Upper lobe of left lung (tissue), 6 donors: Measurements from ENCODE around the gene GNG7. TPM values are rescaled to one million over a fixed set of nuclear protein-coding genes. Genes with fewer than 3 reads are reported as not detected.

ENCODE experiments used
- ATAC-seq, 2 donors: fragments of 200-7000 bp; cut with Tn5 transposase; one replicate each; pipeline ENCODE4 v1.9.1; 2022; ENCODE audit warnings: mild to moderate bottlenecking in 2 of 2, moderate library complexity in 2 of 2; ENCODE audit not compliant: low FRiP score in 2 of 2
- DNase-seq, 2 donors: peaks; one replicate each; pipeline ENCODE4 v3.0.0-alpha.2; 2019 to 2020
- H3K27ac ChIP-seq, 4 donors: fragments of 200-600 bp; sonication (generic); one replicate each; pipeline ENCODE4 v1.5.1; 2016 to 2019
- H3K27me3 ChIP-seq, 4 donors: fragments of 200-600 bp; sonication (generic); one replicate each; pipeline ENCODE4 v1.5.1; 2017 to 2019
- H3K36me3 ChIP-seq, 4 donors: fragments of 200-600 bp; sonication (generic); one replicate each; pipeline ENCODE4 v1.5.1; 2016 to 2019
- H3K4me1 ChIP-seq, 4 donors: fragments of 200-600 bp; sonication (generic); one replicate each; pipeline ENCODE4 v1.5.1; 2018 to 2019
- H3K4me3 ChIP-seq, 4 donors: fragments of 200-600 bp; sonication (generic); one replicate each; pipeline ENCODE4 v1.5.1; 2017 to 2019; ENCODE audit warnings: mild to moderate bottlenecking in 2 of 4, moderate library complexity in 1 of 4
- H3K9me3 ChIP-seq, 4 donors: fragments of 200-600 bp; sonication (generic); one replicate each; pipeline ENCODE4 v1.5.1; 2018 to 2019
- EP300 ChIP-seq, 4 donors: sonication (generic); formaldehyde crosslinking; IDR thresholded peaks; one replicate each; pipeline ENCODE4 v1.5.1; 2017; ENCODE audit warnings: antibody characterized with exemption in 4 of 4, control low read depth in 2 of 4
- POLR2A ChIP-seq, 4 donors: fragments of 450-650 bp; IDR thresholded peaks; one replicate each; pipeline ENCODE4 v1.5.1; 2016 to 2017; ENCODE audit warnings: antibody characterized with exemption in 4 of 4, mild to moderate bottlenecking in 2 of 4
- POLR2AphosphoS5 ChIP-seq, 2 donors: sonication (generic); formaldehyde crosslinking; IDR thresholded peaks; one replicate each; pipeline ENCODE4 v1.5.1; 2017; ENCODE audit warnings: antibody characterized with exemption in 2 of 2
- WGBS, 2 donors: methylation state at CpG; one replicate each; pipeline ENCODE4 v1.1.5; 2017 to 2018; 5-methylcytosine and 5-hydroxymethylcytosine counted together
- total RNA-seq, 6 donors: library from RNA; depleted of rRNA in 4 of 6; stranded (reverse); fragments of >200 nt in 4 of 6; gene quantifications; one replicate each; pipeline versions ENCODE4 v1.1.0 to v1.2.1, GENCODE V29; 2016 to 2021
- TF ChIP-seq, protein P1 (sequence below), 6 experiments: fragments of 450-650 bp in 4 of 6; fragments of 200-600 bp in 2 of 6; sonication (generic) in 2 of 6; IDR thresholded peaks; one replicate each; pipeline ENCODE4 v1.5.1; 2016 to 2019; ENCODE audit warnings: antibody characterized with exemption in 6 of 6
- donor health status: DM: no; HTN: no; CAD: no; lungs with moderate emphysema.
- donor health status: DM: no; HTN: yes; CAD: no; lungs with severe emphysema.

The GNG7 gene
- total RNA-seq, 6 donors from 2014 or later: 3.5 to 7.7 (median 7.1) TPM

DNA sequence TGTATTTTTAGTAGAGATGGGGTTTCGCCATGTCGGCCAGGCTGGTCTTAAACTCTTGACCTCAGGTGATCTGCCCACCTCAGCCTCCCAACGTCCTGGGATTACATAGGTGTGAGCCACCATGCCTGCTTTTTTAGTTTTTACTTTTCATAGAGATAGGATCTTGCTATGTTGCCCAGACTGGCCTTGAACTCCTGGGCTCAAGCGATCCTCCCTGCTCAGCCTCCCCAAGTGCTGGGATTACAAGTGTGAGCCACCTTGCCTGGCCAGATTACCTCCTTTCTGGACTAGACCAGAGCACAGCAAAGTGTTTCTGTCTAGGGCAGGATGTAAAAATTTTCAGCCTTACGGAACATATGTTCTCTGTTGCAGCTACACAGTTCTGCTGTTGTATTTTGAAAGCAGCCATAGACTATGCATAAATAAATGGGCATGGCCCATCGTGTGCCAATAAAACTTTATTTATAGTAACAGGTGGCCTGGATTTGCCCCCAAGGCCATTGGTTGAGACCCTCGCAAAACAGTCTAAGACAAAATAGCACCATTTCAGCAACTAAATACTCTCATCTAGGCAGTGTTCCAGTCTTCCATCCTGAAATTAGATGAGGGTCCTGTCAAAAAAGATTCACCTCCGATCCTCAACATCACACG is 36.0 kb downstream of the GNG7 start:
- no peaks in the 10 kb centered on the region for H3K36me3 ChIP-seq
- no peaks in the 10 kb centered on the region for H3K27me3 ChIP-seq
- ATAC-seq (no peak), DNase-seq (no peak)
- WGBS, 2 donors: 87 to 92% methylated on average over 9 of the region's 9 CpGs
- TF ChIP-seq EP300 (IDR thresholded peaks at IDR 0.05) (no peak), POLR2A (IDR thresholded peaks at IDR 0.05) (no peak)
- H3K4me3 ChIP-seq: no peak overlapping the region
- no peak overlapping the region for H3K27ac ChIP-seq
- H3K4me1 ChIP-seq: no peaks in the 10 kb centered on the region
- H3K9me3 ChIP-seq: no peaks in the 10 kb centered on the region

DNA sequence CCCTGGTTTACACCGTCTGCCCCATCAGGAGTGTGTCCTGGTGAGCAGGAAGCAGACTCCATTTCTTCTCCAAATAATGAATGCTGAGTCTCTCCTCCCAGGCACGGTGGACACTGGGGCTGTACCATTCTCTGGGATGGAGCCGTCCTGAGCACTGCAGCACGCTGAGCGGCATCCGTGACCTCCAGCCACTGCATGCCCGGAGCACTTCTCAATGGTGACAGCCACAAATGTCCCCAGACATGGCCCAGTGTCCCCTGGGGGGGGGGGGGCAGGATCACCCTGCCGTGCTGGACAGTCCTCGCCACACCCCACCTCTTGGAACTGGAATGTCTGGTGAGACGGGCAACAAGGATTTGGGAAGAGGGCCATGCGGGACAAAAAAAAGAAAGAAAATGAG is 37.4 kb downstream of the GNG7 start:
- no peaks in the 10 kb centered on the region for H3K36me3 ChIP-seq
- WGBS, 2 donors: 84 to 85% methylated on average over 5 to 11 of the region's 11 CpGs
- TF ChIP-seq, protein P1, sequence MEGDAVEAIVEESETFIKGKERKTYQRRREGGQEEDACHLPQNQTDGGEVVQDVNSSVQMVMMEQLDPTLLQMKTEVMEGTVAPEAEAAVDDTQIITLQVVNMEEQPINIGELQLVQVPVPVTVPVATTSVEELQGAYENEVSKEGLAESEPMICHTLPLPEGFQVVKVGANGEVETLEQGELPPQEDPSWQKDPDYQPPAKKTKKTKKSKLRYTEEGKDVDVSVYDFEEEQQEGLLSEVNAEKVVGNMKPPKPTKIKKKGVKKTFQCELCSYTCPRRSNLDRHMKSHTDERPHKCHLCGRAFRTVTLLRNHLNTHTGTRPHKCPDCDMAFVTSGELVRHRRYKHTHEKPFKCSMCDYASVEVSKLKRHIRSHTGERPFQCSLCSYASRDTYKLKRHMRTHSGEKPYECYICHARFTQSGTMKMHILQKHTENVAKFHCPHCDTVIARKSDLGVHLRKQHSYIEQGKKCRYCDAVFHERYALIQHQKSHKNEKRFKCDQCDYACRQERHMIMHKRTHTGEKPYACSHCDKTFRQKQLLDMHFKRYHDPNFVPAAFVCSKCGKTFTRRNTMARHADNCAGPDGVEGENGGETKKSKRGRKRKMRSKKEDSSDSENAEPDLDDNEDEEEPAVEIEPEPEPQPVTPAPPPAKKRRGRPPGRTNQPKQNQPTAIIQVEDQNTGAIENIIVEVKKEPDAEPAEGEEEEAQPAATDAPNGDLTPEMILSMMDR (IDR thresholded peaks at IDR 0.05): no peak
- TF ChIP-seq POLR2AphosphoS5 (IDR thresholded peaks at IDR 0.05): no peak
- TF ChIP-seq POLR2A (IDR thresholded peaks at IDR 0.05): no peak
- no peak for TF ChIP-seq EP300 (IDR thresholded peaks at IDR 0.05)

DNA sequence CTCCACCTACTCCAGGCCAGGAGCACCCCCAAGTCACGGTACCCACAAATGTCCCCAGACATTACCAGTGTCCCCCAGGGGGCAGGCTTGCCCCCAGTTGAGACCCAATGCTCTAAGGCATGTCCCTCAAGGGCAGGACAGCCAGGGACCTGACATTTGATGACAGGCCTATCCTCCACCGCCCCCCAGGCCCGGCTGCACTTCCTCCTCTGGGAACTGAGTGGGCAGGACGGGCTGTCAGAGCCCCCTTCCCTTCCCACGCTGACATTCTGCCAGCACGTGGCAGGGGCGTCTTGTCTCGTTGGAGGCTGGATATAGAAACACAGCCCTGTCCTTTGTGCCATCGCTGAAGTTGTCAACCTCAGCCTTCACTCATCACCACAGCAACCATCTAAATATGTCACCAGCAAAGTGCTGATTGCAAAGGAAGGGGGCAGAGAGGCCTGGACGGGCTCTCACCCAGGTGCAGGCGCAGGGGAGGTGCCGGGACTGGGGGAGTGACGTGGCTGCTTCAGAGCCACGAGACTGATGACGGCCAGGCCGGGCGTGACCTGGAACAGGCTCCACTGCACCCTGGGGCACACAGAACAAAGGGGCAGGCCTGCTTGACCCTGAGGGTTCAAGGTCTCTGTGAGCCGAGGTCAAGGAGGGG is 38.4 kb downstream of the GNG7 start:
- no peak overlapping the region for H3K4me3 ChIP-seq
- no peaks in the 10 kb centered on the region for H3K9me3 ChIP-seq
- H3K27ac ChIP-seq: no peak overlapping the region
- DNase-seq (no peak), ATAC-seq (no peak)
- no peaks in the 10 kb centered on the region for H3K27me3 ChIP-seq
- WGBS, 2 donors: 77% methylated on average over 9 to 18 of the region's 18 CpGs
- TF ChIP-seq EP300 (IDR thresholded peaks at IDR 0.05) (no peak), POLR2AphosphoS5 (IDR thresholded peaks at IDR 0.05) (no peak), POLR2A (IDR thresholded peaks at IDR 0.05) (no peak)
- TF ChIP-seq, protein P1 (IDR thresholded peaks at IDR 0.05): no peak
- H3K4me1 ChIP-seq: no peaks in the 10 kb centered on the region
- no peaks in the 10 kb centered on the region for H3K36me3 ChIP-seq

More for the DNA sequence above, 37.4 kb downstream of the GNG7 start:
- Histone ChIP-seq H3K4me3 (no peak overlapping the region), H3K4me1 (no peaks in the 10 kb centered on the region), H3K9me3 (no peaks in the 10 kb centered on the region), H3K27ac (no peak overlapping the region), H3K27me3 (no peaks in the 10 kb centered on the region)
- DNase-seq (no peak), ATAC-seq (peak in 1 of 2 donors; percentile 20)

DNA sequence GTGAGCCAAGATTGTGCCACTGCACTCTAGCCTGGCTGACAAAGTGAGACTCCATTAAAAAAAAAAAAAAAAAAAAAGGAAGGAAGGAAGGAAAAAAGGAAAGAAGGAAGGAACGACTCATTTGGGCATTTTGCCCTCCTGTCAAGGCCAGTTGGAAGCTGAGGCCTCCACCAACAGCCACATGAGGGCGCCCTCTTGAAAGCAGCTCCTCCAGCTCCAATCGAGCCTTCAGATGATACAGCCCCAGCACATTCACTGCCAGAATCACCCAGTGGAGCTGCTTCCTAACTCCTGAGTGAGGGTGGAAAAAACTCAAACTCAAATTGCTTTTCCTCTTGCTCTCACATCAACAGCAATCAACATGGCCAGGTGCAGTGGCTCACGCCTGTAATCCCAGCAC is 40.9 kb downstream of the GNG7 start:
- 75 to 88% methylated on average over 4 of the region's 4 CpGs for WGBS, 2 donors
- Histone ChIP-seq H3K36me3 (no peaks in the 10 kb centered on the region), H3K9me3 (no peaks in the 10 kb centered on the region), H3K4me1 (no peaks in the 10 kb centered on the region), H3K4me3 (no peak overlapping the region), H3K27me3 (no peaks in the 10 kb centered on the region), H3K27ac (no peak overlapping the region)
- no peak for ATAC-seq
- TF ChIP-seq EP300 (IDR thresholded peaks at IDR 0.05) (no peak), POLR2A (IDR thresholded peaks at IDR 0.05) (no peak), POLR2AphosphoS5 (IDR thresholded peaks at IDR 0.05) (no peak)
- TF ChIP-seq, protein P1 (IDR thresholded peaks at IDR 0.05): no peak
- DNase-seq: no peak

DNA sequence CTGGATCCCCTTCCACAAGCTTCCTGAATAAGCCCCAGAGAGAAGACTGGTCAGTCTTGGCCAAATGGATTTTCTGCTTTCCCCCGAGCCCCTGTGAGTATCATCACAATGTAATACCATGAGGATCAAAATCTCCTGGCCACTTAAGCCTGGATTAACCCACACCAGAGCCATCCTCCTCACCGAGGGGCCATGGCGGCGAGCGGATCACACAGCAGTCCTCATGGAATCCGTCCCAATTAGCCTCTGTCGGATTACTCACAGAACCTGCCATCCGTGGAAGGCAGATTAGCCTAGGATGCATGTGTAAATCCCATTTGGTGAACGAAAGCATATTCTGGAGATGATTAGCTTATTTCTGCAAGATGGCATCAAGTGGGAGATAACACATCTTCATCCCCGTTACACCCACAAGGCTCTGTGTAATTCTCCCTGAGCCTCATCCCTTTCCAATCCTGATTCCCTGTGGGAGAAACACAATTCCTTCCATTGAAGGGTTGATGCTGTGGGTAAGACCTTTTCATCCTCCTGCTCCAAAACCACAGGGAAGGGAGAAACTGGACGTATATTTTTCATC is 42.5 kb downstream of the GNG7 start:
- TF ChIP-seq POLR2A (IDR thresholded peaks at IDR 0.05) (no peak), POLR2AphosphoS5 (IDR thresholded peaks at IDR 0.05) (no peak), EP300 (IDR thresholded peaks at IDR 0.05) (no peak)
- TF ChIP-seq, protein P1 (IDR thresholded peaks at IDR 0.05): no peak
- H3K27ac ChIP-seq: no peak overlapping the region
- no peaks in the 10 kb centered on the region for H3K4me1 ChIP-seq
- WGBS, 2 donors: 90 to 94% methylated on average over 9 to 11 of the region's 11 CpGs
- no peak overlapping the region for H3K4me3 ChIP-seq
- no peaks in the 10 kb centered on the region for H3K9me3 ChIP-seq
- ATAC-seq: no peak
- no peak for DNase-seq
- no peaks in the 10 kb centered on the region for H3K27me3 ChIP-seq
- H3K36me3 ChIP-seq: no peaks in the 10 kb centered on the region
